ENCODE measurements around the gene PEAK3. TPM values are rescaled to one million over a fixed set of nuclear protein-coding genes. Genes with fewer than 3 reads are reported as not detected.

The PEAK3 gene
- total RNA-seq, 4 donors from 2014 or later: 0.16 to 1.3 (median 0.27) TPM; not detected in 1

DNA sequence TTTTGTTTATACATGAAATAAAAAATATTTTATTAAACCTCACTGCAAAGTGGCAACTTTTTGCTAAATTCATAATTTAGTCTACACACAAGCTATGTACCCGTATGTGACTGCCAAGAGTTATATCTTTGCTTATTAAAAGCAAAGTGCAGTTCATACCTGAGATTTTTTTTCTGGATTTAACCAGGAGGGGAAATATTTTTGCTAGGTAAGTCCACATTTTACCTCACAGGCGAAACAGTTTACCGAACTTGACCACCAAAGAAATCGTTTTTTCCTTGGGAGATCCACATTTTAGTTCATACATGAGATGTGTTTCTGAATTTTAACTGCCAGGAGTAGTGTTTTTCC is 13.5 kb downstream of the PEAK3 start:
- Histone ChIP-seq H3K9me3 (no peaks in the 10 kb centered on the region), H3K27ac (peak overlapping the region in 1 of 4 donors; percentile 99), H3K4me1 (peaks cover 0 to 54% (median 27%) of the 10 kb centered on the region in 3 donors), H3K27me3 (no peaks in the 10 kb centered on the region), H3K4me3 (peak overlapping the region in 1 of 2 donors; percentile 100), H3K36me3 (peaks cover 0 to 23% of the 10 kb centered on the region in 2 donors)
- TF ChIP-seq, protein P1, sequence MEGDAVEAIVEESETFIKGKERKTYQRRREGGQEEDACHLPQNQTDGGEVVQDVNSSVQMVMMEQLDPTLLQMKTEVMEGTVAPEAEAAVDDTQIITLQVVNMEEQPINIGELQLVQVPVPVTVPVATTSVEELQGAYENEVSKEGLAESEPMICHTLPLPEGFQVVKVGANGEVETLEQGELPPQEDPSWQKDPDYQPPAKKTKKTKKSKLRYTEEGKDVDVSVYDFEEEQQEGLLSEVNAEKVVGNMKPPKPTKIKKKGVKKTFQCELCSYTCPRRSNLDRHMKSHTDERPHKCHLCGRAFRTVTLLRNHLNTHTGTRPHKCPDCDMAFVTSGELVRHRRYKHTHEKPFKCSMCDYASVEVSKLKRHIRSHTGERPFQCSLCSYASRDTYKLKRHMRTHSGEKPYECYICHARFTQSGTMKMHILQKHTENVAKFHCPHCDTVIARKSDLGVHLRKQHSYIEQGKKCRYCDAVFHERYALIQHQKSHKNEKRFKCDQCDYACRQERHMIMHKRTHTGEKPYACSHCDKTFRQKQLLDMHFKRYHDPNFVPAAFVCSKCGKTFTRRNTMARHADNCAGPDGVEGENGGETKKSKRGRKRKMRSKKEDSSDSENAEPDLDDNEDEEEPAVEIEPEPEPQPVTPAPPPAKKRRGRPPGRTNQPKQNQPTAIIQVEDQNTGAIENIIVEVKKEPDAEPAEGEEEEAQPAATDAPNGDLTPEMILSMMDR (IDR thresholded peaks at IDR 0.05): no peak
- no peak for TF ChIP-seq POLR2A (IDR thresholded peaks at IDR 0.05)
- TF ChIP-seq EP300 (IDR thresholded peaks at IDR 0.05): no peak
- TF ChIP-seq POLR2AphosphoS5 (IDR thresholded peaks at IDR 0.05): no peak
- ATAC-seq: no peak
- WGBS, 2 donors (ENCODE audit: low coverage in 1 of 2): 79 to 80% methylated on average over 4 of the region's 4 CpGs

DNA sequence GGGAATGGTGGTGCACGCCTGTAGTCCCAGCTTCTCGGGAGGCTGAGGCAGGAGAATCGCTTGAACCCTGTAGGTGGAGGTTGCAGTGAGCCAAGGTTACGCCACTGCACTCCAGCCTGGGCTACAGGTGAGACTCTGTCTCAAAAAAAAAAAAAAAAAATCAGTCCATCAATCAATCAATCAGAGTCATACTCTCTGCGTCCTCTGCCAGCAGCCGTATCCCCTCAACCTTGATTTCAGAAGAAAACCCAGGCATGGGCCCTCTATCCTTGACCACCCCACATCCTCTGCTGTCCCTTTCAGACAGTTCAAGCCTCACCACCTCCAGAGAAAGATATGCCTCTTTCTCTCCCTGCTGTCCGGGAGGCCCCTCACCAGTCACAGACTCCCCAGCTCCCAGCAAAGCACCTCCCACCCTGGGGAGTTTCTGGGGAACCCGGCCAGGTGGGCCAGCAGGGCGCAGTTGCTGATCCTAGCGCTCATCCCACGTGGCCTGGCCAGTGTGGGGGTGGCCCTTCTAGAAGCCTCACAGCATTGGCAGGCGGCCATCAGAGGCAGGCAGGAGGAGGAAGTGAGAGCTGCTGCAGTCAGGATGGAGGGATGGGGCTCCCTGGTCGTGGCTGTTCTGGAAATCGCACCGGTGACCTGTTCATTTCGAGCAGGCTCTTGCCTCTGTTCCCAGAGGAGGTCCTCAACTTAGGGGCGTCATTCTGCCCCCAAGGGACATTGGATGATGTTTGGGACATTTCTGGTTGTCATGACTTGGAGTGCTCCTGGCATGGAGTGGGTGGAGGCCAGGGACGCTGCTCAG is 15.6 kb downstream of the PEAK3 start:
- no peak overlapping the region for H3K4me3 ChIP-seq
- ATAC-seq: no peak
- H3K27ac ChIP-seq: peak overlapping the region in 2 of 4 donors; percentile 43 to 57

DNA sequence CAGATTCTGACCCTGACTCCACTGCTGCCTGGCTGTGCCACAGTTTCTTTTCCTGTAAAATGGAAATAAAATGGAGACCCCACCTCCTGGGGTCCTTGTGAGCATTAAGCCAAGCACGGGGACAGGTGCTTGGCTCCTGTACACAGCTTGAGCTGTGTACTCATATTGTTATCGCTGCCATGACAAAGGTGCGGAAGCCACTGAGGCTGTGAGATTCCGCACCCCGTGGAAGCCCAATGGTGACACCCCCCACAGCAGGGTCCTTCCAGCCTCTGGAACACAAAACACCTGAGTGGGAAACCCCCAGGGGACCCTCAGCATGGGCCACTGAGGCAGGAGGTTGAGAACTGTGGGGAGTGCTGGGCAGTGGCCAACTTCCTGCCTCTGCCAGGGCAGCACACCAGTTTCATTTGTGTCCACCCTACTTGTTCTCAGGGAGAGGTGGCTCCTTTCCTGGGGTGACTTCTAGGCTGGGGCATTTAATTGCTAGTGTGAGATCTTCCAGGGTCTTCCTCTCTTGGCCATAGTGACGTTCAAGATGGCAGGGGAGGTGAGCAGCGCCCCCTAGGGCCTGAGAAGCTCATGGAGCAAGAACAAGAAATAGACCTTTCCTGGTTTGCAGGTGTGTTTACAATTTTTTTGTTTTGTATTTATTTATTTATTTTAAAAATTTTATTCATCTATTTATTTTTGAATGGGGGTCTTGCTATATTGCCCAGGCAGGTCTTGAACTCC is 20.4 kb downstream of the PEAK3 start:
- no peaks in the 10 kb centered on the region for H3K9me3 ChIP-seq
- no peaks in the 10 kb centered on the region for H3K27me3 ChIP-seq
- no peak overlapping the region for H3K4me3 ChIP-seq
- no peak for TF ChIP-seq POLR2A (IDR thresholded peaks at IDR 0.05)
- TF ChIP-seq, protein P1 (IDR thresholded peaks at IDR 0.05): peak in 1 of 4 experiments; percentile 39
- H3K27ac ChIP-seq: no peak overlapping the region
- no peak for ATAC-seq
- 0% methylated on average over 2 of the region's 7 CpGs; no CpG with 5 or more reads in 1 of the 2 donors for WGBS, 2 donors (ENCODE audit: low coverage in 1 of 2)
- peaks cover 0 to 8% (median 3%) of the 10 kb centered on the region in 3 donors for H3K4me1 ChIP-seq
- H3K36me3 ChIP-seq: no peaks in the 10 kb centered on the region

More for the DNA sequence above, 15.6 kb downstream of the PEAK3 start:
- peaks cover 0 to 34% (median 10%) of the 10 kb centered on the region in 3 donors for H3K4me1 ChIP-seq
- H3K36me3 ChIP-seq: peaks cover 0 to 2% of the 10 kb centered on the region in 2 donors
- WGBS, 2 donors (ENCODE audit: low coverage in 1 of 2): 29 to 80% methylated on average over 2 to 6 of the region's 18 CpGs
- no peak for TF ChIP-seq POLR2AphosphoS5 (IDR thresholded peaks at IDR 0.05)
- no peak for TF ChIP-seq POLR2A (IDR thresholded peaks at IDR 0.05)
- no peak for TF ChIP-seq EP300 (IDR thresholded peaks at IDR 0.05)
- TF ChIP-seq, protein P1 (IDR thresholded peaks at IDR 0.05): no peak
- H3K27me3 ChIP-seq: no peaks in the 10 kb centered on the region
- no peaks in the 10 kb centered on the region for H3K9me3 ChIP-seq

DNA sequence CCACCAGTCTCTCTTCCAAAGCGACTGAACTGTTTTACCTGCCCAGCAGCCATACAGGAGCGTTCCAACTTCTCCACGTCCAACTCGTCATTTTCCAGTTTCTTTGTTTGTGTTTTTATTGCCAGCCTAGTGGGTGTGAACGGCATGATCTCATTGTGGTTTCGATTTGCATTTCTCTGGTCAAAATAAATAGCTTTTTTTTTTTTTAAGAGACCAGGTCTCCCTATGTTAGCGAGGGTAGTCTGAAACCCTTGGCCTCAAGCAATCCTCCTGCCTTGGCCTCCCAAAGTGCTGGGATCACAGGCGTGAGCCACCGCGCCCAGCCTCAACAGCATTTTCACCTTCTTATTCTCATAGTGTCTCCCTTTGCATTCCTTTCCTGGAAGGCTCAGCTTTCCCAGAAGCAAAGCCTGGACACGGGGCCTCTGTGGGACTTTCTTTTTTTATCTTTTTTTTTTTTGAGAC is 21.6 kb downstream of the PEAK3 start:
- WGBS, 2 donors (ENCODE audit: low coverage in 1 of 2): 52 to 65% methylated on average over 4 to 10 of the region's 11 CpGs
- Histone ChIP-seq H3K27ac (no peak overlapping the region), H3K4me3 (no peak overlapping the region), H3K4me1 (no peaks in the 10 kb centered on the region), H3K9me3 (no peaks in the 10 kb centered on the region), H3K36me3 (no peaks in the 10 kb centered on the region), H3K27me3 (peaks cover 10% of the 10 kb centered on the region)
- TF ChIP-seq POLR2A (IDR thresholded peaks at IDR 0.05): no peak
- TF ChIP-seq, protein P1 (IDR thresholded peaks at IDR 0.05): no peak
- no peak for TF ChIP-seq POLR2AphosphoS5 (IDR thresholded peaks at IDR 0.05)
- TF ChIP-seq EP300 (IDR thresholded peaks at IDR 0.05): no peak
- no peak for ATAC-seq
